NOMO-1 (cell line): ENCODE measurements around the gene CCR6.
"Not testable (repeated sequence)": the region's sequence is repeated elsewhere in the genome, so short reads cannot be mapped to it uniquely, and the experiment has no call there.

ENCODE experiments used
- DNase-seq, 2 experiments: peaks; one replicate each; lab custom pipeline; 2025; ENCODE audit not compliant: unreplicated experiment in 2 of 2; lab: John Stamatoyannopoulos, UW

CCR6 gene

DNA sequence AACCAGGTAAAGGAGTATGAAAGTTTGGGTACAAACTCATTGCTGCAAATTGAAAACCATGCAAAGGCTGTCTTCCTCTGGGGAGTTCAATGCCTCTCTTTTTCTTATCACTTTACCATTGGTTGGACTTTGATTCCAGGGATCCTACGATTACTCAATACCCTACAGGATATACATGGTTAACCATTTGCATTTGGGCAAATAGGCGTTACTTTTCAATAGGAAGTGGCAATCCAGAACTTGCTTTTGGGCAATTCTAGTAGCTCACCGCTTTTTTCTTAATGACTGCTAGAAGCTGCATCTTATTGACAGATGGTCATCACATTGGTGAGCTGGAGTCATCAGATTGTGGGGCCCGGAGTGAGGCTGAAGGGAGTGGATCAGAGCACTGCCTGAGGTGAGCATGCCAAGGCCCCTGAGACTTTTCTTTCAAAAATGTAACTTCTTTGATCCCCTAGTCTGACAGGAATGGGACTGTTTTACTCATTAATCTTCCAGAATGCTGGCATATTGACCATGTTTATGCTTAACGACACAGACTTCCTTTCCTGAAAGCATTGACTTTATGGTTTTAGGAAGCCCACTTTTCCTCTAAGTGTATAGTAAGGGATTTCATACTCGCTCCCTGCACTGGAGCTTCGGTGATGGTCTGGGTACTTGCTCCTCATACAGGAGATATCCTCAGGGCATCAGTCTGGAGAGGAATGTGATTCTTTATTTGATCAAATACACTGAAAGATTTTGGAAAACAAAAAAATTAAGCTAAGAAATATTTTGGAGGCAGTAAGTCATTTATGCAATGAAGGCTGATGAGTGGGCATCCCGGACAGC is at the start of gene CCR6:
TSS of gene CCR6 (plus strand) at position 270 of the 831 bp plus-strand sequence. CDS start 13,039 bp downstream, outside the sequence.
- DNase-seq, result no peak

DNA sequence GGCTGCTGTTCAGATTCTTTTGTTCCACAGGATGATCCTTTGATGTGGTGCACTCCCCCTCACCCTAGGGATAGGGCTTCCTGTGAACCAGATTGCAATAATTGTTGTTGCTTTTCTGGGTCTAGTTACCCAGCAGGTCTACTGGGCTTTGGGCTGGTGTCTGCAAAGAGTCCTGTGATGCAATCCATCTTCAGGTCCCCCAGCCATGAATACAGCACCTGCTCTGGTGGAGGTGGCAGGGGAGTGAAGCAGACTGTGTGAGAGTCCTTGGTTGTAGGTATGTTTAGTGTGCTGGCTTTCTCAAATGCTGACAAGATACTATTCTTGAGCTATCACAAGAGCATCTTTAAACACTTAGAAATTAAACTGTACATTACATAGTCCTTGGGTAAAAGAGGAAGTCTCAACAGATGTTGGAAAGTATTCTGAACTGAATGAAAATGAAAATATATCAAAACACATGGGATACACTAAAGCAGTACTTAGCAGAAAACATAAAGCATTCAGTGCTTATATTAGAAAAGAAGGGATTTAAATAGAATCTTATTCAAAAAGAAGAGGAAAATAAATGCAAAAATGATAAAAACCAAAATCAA is 49.1 kb upstream of the CCR6 start:
- DNase-seq, result peak in 1 of 2 experiments; percentile 68

DNA sequence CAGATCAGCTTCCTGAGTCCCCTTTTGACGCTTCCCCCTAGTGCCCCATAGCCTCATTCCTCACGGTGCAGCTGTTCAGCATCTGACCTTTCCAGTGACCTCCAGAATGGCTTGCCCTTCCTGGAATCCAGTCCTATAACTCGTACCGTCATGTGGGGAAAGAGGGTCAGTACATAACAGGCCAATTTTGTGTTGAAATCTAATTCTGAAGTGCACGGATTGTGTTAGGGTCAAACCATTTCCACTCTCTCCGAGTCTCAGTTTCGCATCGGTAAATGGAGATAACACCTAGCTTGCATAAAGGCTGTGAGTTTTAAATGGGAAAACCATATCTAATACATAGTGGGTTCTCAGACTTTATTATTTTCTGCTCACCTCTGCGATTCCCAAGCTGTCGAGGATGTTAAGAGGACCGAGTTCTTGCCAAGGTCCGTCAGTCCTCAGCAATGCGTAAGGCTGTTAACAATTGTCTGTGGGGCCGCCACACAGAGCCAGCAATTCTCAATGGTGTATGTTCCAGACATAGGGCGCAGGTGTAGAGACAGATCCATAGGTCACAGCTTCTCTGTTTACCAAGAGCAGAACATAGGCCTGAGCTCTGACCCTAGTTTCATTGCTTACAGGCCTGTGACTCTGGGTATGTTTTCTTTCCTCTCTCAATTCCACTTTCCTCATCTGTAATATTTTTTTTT is 45.5 kb upstream of the CCR6 start:
- DNase-seq, result no peak

DNA sequence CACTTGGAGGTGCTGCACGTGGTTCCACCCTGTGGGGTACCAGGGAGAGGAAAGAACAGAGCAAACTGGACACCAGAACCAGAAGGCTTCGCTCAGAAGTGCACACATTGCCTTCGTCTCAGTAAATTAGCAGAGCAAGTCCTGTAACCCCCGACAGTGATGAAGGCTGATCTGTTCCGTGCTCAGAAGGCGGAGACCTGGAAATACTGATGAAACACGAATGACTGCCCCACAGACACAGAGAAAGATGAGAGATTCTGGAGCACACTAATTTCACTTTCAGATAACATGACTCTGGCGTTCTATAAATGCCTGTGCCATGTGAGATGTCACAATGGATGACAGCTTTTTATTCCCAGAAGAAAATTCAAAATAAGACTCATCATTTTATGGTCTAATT is 44.2 kb upstream of the CCR6 start:
- no peak for DNase-seq

DNA sequence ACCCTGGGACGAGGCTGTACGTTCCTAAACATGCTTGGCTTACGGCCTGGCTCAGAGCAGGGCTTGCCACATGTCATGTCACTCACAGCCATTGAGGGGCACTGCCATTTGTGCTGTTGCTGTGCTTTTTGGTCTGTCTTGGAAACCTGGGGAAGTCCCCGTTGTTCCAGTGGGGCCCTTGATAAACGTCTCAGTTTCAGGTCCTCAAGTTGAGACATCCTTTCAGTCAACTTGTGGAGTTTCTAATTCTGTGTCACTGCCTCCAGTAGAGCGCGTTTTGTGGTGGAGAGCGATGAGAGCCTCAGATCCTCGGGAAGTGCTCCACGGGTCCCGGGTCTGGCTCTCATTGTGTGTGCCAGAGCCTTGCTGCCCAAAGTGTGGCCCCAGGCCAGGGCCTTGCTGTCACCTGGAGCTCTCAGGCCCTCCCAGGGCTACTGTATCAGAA is 43.0 kb upstream of the CCR6 start:
- DNase-seq, result peak; percentile 82 to 93

DNA sequence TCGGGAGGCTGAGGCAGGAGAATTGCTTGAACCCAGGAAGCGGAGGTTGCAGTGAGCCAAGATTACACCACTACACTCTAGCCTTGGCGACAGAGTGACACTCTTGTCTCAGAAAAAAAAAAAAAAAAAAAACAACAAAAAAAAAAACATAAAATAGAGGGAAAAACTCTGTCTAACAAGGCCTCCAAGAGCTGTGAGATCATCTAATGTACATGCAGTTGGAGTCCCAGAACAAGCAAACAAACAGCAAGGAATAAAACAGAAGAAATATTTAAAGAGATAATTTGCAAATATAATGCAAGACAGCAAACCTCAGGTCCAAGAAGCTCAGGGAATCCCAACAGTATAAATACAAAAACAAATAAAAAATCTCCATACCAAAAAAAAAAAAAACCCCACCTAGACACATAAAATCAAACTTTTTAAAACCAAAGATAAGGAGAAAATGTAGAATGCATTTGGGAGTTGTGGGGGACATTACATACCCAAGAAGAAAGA is 35.0 kb upstream of the CCR6 start:
- DNase-seq, result no peak

DNA sequence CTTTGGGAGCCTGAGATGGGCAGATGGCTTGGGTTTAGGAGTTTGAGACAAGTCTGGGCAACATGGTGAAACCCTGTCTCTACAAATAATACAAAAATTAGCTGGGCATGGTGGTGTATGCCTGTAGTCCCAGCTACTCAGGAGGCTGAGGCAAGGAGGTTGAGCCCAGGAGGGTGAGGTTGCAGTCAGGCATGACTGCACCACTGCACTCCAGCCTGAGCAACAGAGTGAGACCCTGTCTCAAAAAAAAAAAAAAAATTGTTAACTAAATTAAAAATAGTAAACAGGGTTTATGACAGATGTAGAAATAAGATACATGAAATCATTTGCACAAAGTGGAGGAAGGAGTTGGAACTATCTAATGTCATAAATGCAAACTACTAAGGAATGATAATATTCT is 34.2 kb upstream of the CCR6 start:
- not testable (repeated sequence) for DNase-seq

DNA sequence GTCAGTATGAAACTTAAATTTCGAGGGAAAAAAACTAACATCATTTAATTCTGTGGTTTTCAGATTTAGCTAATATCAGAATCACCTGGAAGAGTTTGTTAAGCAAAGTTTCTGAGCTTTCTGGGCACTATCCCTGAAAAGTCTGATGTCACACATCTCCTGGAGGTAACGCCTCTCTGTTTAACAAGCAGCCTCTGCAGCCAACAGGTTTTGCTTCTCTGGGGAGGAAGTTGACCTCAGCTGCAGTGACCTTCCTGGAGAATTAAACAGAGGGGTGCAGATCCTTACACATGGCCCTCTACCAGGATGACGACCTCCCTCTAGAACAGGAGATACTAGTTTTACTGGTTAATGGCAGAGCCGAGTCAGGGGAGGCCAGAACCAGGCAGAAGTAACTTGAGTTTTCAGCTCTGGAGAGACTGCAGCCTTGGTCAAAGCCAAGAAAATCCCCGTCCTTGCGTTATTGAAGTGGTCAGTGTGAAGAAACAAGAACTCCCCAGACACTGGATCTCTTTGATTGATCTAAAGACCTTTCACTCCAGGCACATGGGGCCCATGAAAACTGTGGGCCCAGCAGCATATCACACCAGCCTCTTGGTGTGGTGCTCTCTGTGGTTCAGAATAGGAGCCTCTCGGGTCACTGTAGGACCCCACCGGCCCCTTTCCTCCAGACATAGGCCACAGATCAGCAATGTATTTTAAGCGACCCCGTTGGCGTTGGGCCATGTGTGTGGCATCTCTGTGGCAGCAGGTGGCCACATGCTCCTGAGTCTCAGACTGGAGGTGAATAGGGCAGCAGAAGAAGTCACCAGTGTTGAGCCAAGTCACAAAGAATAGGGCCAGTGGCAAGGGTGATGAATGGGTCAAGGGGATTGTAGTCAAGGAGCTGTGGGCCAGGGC is 33.4 kb upstream of the CCR6 start:
- no peak for DNase-seq

DNA sequence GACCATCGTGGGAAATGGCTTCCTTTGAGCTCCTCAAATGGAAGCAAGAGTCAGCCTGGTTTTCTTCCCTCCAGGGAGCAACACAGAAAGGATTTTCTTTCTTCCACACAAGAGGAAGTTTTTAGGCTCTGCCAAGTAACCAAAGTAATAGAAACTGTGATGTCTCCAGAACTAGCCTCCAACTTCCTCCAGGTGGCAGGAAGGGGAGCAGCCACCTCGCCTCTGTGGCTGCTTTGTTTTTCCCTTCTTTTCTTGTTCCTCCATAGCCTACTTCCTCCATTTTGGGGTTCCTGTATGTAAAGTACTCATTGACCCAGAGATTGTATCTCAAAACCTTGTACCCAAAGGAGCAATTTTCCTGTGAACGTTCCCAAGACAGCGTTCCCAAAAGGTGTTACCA is 32.7 kb upstream of the CCR6 start:
- peak; percentile 37 to 54 for DNase-seq

DNA sequence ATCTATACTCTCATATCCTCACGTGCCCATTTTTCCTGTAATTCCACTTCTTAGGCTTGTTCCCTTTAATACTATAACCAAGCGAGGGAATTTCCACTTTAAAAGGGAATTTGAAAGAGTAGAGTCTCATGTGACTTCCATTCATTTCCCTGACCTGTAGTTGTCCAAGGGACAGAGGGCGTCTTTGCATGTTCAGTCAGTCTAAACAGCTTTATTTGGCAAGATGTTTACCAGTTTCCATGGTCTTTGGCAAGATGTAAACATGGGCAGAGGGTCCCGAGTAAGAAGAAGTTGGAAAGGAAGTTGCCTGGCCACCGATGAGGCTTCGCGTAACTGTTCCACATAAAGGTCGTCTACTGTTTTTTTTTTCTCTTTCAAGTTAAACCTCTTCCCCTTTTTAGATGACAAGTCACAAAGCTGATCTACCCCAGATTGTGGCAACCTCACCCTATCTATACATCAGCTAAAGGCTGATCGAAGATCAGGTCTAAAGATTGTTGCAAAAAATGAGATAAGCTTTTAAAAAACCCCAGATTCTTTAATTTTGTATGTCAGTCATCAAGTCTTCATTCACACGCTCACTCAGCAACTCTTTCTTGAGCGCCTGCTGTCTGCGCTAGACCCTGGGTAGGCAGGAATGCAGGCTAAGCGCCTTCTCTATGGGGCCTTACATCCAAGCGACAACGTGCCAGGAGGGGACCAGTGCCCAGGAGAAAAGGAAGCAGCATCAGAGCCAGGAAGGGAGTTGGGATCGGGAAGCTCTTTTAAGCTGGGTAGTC is 31.7 kb upstream of the CCR6 start:
- DNase-seq, result peak; percentile 75 to 91

DNA sequence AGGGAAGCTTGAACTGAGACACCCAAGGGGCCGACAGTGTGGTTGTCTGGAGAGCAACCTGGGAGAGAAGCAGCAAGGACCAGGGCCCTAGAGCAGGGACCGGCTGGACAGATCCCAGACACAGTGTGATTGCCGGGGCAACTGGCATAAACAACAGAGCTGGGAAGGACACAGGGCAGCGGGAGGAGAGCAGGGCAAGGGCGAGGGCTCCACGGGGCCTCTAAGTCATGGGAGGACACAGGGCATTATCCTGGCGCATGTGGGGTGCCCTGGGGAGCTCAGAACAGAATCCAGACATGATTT is 31.1 kb upstream of the CCR6 start:
- DNase-seq, result no peak

DNA sequence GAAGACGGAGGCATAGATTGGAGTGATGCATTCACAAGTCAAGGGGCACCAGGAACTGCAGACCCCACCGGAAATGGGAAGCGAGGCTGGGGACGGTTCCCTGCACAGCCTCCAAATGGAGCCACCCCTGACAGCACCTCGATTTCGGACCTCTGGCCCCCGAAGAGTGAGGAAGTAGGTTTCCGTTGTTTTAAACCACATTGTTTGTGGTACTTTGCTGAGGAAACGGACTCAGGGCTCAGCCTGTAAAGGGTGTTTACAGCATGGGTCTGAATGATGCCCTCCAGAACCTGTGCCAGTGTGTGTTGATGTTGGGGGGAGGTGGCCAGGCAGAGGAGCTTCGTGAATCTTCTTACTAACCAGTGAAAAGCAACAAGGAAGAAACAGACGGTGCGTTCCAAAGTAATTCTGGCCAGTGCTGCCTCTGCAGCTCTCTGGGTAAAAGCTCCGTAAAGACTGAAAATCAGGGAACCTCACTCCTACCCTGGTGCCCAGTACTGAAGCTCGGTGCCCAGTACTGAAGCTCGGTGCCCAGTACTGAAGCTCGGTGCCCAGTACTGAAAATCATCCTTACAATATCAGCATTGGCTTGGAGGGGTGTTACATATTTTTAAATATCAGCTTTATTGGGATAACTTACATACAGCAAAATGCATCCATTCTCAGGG is 30.1 kb upstream of the CCR6 start:
- DNase-seq, result peak; percentile 16 to 23

DNA sequence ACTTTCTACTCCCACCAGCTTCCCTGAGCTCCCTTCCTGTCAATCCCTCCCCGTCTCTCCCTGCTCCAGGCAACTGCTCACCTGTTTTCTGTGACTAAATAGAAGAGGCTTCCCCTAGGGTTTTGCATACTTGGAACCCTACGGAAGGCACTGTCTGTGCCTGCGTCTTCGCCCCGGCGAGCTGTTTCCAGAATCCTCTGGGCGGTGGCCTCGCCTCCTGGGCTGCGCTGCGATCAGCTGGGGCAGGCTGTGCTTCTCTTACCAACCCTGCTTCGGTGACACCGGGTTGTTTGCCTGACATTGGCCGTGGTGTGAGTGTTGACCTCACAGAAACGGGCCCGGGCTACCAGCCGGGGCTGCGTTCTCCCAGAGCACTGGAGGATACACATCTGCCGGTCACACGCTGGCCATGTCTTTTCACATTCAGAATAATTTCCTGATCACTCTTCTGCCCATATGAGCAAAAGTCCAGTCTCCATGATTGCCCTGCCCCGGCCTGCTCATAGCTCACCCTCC is 29.4 kb upstream of the CCR6 start:
- DNase-seq, result no peak

DNA sequence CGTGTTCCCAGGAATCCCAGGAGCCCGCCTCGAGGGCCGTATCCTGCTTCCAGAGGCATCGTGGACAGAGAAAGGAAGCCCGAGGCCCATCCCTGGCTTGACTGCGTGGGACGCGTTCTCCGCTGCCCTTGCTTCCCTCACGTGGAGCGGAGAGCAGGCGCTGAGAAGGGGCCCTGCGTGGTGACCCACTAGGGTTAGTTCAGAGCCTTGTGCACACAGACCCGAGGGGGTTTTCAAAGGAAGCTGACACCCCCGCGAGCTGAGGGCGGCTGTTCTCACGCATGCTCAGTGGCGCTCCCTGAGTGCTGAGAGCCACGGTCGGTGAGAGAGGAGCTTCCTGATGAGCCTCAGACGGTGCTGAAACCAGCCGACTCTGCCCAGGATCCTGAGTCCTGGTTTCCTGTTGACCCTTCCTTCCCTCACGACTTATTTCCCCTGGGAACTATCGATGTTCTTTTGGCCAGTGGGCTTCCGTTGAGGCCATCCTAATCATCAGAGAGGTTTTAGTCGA is 28.9 kb upstream of the CCR6 start:
- DNase-seq, result peak in 1 of 2 experiments; percentile 38

DNA sequence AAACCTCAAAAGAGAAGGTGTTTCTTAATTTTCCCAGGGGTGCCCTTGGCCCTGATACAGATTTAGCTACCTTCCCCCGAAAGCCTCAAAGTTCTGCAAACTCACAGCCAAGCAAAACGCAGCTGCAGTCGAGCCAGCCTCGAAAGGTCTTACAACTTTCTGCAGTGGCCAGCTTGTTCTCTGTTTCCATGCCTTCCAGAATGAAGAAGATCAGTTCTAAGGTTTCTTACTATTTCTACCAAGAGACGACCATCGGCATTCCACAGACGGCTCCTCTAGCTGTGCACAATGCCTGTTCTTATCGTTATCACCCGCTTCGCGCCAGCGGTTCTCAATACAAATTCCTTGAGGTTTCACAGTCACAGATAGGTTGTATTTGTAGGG is 28.5 kb upstream of the CCR6 start:
- peak; percentile 19 to 49 for DNase-seq

DNA sequence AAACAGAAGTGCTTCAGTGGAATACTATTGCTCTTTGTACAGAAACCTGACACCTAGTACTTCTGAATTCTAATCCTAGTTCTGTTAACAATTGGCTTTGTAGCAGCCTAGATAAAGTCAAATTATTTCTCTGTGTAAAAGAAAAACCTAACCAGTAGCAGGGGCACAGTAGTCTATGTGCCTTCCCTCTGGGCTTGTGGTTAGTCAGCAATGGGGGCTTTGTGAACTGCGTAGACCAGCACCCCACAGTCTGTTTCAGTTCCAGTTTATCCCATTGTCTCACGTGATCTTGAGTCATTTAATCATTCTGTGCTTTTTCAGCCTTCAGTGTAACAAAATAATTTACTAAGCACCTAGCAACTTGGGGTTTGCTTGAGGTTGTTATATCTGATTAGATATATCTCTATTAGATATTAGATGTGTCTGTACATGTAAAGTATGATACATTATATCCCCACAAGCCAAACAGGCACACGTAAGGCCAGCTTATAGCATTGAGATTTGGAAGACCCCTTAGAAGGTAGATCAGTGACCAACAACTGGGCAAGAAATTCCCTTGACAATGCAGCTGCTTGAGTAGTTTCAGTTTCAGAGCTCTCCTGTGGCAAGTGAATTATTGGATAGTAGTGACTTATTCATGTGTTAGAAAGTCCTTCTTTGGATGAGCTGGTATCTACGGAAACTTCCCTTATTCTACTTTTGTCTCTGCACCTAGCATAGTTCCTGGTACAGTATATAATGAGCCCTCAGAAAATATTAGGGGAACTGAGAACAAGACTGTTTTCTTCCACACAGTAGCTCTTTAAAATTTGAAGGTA is 27.9 kb upstream of the CCR6 start:
- DNase-seq, result peak; percentile 62 to 90

DNA sequence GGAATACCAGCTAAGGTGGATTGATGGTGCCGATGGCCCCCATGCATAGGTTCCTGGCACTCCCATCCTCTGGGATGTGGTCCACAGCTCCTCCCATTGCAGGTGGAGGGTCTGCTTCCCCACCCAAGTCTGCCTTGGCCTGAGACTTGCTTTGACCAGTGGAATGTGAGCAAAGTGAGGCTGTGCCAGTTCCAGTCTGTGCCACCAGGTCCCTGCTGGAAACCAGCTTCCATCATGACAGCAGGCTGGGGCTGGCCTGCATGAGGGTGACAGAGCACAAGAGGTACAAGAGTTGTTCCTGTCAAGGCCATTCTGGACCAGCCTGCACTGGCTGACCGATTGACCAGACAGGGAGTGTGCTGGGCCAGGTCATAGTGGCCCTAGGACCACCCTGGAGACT is 27.0 kb upstream of the CCR6 start:
- DNase-seq, result no peak

DNA sequence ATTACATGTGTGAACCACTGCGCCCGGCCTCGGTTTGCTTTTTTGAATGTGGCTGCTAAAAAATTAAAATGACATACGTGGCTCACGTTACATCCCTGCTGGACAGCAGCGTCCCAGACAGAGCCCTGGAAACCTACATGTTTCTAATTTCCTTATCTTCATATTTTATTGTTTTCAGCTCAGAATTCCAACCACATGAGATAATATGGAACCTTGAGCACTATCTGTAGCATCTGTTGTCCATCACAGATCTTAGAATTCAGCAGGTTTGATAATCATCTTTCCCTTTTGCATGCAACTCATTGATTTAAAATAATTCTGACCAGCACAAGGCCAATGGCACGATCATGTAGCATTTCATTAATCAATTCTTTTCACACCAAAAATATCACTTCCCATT is 25.9 kb upstream of the CCR6 start:
- DNase-seq, result no peak
